Posterior cingulate gyrus (tissue), 11 donors: ENCODE data around the gene REPIN1.

Experiments
- DNase-seq, 10 donors: peaks; one replicate each; pipeline versions ENCODE4 v3.0.0 to v3.0.0-alpha.2; 2020 to 2021; ENCODE audit warnings: mixed read lengths in 3 of 10
- intact Hi-C: fragments of 100-400 bp; cut with DNase I; formaldehyde crosslinking; loops from one replicate; pipeline ENCODE4 v1.15.1; 2023

REPIN1 gene

DNA sequence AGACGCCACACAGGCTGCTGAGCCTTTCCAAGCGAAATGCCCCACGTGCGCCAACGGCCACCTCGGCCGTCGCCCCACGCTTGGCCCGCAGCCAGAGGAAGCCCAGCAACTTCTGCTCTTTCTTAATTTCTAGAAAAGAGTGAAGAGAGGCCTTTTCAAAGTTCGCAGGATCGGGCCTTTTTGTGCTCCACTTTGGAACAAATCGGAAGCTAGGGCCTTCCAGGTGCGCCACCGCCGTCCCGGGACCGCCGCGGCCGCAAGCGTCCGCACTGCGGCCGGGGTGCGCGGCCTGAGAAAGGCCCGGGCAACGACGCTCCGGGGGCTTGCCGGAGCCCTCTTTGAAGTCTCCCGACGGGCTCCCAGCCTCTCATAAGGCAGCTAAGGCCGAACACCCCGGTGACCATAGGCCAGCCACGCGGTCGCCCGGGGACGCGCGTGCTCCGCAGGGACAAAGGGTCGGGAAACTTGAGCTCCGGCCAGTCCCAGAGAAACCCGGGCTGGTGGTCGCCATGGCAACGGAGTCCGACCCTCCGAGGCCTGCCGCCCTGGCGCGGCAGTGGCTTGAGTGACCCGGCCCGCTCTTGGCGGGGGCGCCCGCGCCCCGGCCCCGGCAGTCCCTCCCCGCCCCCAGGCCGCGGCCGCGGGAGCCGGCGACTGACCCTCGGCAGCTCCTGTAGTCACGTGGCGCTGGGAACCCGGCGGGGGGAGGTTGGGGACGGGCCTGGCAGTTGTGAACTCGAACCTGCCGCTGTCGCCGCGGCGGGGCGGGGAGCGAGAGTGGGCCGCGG lies at the start of gene REPIN1:
REPIN1 (plus strand) TSS at position 727 of the 788 bp plus-strand sequence. CDS start 890 bp downstream, outside the sequence.
- intact Hi-C loops, result no loop called here
- peak; percentile 85 to 98 (median 92) for DNase-seq

DNA sequence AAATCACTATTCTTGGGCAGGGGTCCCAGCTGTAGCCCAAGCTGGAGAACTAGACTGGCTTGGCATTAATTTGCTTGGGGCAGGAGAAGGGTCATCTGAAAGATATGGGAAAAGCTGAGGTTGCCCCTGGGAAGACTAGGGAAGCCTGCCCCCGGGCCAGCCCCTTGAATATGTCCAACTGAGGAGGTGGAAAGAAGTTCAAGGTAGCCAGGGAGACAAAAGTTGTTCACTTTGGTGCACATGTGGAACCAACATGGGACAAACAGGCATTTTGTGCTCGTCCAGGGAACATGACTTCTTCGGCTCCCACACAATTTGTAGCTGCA lies 46.9 kb upstream of the REPIN1 start:
- intact Hi-C loops, result no loop called here
- DNase-seq, result no peak

DNA sequence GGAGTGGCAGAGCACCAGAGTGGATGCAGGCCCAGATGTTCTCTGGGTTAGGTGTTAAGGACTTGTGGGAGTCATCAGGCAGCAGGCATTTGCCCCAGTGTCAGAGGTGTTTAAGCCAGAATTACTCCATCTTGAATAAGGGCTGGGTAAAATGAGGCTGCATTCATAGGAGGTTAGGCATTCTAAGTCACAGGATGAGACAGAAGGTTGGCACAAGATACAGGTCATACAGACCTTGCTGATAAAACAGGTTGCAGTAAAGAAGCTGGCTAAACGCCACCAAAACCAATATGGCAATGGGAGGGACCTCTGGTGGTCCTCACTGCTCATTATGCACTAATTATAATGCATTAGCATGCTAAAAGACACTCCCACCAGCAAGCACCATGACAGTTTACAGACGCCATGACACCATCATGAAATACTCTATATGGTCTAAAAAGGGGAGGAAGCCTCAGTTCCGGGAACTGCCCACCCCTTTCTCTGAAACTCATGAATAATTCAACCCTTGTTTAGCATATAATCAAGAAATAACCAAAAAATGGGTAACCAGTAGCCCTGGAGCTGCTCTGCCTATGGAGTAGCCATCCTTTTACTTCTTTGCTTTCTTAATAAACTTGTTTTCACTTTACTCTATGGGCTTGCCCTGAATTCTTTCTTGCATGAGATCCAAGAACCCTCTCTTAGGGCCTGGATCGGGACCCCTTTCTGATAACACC lies 46.3 kb upstream of the REPIN1 start:
- intact Hi-C loops, result no loop called here
- no peak for DNase-seq

DNA sequence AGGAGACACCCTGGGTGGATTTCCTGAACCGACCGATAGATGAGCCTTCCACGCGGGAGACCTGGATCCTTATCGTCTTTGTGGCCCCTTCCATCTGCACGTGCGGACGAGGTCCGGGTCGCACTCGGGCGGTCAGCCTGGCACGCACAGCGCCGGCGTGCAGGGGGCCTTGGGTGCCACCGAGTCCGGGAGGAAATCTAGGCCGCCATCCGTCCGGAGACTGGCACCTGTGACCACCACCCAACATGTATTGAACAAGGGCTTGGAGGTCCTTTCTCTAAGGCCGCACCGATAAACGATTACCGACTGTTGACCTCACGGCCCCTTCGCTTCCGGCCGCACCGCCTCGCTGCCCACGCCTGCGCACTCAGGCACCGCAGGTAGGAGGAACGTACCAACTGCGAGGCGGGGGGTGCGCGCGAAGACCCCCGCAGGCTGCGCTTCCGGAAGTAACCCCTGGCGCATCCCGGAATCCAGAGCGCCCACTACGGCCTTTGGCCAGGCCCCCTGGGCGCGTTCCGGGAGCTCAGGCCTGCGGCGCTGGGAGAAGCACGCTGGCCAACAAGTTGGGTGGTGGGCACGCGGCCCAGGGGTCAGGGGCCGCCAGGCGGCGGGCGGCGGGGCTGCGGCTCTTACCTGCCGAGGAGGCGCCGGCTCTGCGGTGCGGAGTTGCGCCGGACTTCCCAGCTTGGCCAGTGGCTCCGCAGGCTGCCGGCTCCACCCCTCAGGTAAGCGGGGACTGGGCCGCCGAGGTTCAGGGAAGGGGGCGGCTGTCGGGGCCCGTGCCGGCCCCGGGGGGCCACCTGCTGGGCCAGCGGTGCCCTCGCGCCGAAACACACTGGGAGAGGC lies 45.6 kb upstream of the REPIN1 start, which contains the start of the genes ACTR3C and LRRC61:
ACTR3C (minus strand) TSS at position 713 of the 849 bp plus-strand sequence. CDS start 28,249 bp downstream, outside the sequence.
LRRC61 (plus strand) TSS at position 523 of the 849 bp plus-strand sequence. CDS start 13,507 bp downstream, outside the sequence.
- intact Hi-C loops, result no loop called here
- peak in 5 of 10 donors; percentile 13 to 89 (median 30) for DNase-seq

DNA sequence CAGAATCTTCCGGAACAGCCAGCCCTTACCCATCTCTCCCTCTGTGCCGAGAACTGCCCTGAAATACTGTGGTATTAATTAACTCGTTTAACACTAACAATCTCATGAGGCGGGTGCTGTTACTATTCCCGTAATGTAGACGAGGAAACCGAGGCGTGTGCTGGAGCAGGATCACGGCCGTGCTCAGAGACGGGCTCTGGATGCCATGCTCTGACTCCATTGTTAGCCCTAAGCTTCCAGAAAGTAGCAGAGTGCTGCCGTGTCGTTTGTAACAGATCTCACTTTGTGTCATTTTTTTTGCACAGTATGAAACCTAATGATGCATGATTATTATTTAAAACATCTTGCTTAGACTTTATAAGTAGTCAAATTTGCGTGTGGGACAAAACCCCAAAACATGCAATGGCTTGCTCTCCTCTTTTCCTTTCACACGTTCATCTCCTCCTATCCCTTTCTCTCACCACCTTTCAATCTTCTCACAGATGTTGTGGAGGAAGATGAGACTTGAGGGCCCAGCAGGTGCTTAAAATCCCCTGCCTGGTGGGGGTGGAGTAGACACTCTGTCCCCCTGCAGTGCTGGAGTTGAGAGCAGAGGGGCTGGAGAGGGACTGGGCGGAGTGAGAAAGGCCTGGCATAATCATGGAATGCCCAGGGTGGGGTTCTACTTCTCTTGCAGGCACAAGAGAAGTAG lies 44.8 kb upstream of the REPIN1 start:
- peak in 2 of 10 donors; percentile 64 to 80 for DNase-seq
- intact Hi-C loops, result no loop called here

DNA sequence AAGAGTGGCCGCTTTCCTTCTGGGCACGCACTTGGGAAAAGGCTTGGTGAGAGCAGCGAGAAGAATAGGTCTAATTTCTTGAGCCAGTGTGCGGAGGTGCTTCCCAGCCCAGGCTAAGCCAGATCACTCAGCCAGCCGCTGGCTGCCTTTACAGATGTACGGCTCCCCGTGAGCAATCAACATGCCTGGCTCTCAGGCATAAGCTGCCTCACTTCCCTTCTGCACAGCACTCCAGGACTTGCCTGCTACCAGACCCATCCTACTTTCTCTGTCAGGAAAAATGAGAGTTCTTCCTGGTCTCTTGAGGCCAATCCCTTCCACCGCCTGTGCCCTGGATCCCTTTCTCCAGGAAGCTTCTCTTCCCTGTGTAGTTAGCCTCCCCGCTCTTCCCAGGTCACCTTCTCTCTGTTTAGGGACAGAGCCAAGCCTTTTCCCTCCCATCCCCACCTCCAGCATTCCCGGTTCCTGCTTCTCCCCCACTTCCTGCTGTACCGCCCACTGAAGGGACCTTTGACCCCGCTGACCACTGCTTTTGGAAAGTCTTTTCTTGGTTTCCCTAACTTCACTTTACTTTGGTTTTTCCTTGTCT lies 44.2 kb upstream of the REPIN1 start:
- peak in 2 of 10 donors; percentile 61 to 66 for DNase-seq
- intact Hi-C loops, result no loop called here

DNA sequence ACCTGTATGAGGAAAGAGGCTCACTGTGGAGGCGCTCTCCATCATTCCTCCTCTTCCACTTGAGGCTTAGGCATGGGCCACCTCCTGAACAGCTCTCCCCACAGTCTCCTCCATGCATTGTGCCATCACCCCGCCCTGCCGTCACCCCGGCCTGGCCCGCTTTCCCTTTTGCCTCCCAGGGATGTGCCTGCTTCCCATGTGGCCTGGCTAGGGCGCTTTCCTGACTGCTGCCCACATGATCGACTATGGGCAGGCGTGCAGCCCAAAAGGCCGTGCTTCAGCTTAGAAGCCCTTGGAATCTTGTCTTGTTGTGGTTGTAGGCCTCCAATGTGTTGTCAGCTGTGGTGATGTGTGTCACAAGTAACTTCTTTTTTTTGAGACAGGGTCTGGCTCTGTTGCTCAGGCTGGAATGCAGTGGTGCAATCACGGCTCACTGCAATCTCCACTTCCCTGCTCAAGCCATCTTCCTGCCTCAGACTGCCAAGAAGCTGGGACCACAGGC lies 43.5 kb upstream of the REPIN1 start:
- DNase-seq, result peak in 1 of 10 donors; percentile 77
- intact Hi-C loops, result no loop called here

GRCh38 chr7:150325901-150326300 lies 42.7 kb upstream of the REPIN1 start:
- intact Hi-C loops, result no loop called here
- DNase-seq, result no peak

DNA sequence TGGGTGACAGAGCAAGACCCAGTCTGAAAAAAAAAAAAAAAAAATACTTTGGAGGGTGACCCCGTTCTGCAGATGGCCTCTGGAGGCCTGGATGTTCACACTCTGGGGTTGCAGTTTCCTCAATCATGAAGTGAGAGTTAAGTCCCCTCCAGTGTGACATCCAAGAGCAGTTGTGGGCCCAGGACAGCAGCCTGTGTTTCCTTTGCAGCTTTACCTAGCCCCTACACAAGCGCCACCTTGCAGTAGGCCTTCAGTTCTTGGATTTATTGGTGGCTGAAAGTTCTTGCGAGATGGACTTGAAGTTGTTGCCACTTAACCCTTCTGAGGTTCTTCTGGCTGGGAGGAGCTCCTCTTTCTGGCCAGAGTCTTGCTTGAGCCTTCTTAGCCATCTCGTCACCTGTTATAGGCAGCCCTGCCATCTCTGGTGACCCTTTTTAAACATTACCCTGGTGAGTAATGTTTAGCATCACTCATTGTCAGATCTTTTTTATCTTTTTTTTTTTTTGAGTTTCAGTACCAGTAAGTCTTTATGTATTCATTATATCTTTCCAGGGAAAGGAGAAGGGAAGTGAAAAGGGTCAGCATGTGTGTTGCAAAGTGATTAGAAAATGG lies 41.9 kb upstream of the REPIN1 start:
- intact Hi-C loops, result no loop called here
- no peak for DNase-seq

DNA sequence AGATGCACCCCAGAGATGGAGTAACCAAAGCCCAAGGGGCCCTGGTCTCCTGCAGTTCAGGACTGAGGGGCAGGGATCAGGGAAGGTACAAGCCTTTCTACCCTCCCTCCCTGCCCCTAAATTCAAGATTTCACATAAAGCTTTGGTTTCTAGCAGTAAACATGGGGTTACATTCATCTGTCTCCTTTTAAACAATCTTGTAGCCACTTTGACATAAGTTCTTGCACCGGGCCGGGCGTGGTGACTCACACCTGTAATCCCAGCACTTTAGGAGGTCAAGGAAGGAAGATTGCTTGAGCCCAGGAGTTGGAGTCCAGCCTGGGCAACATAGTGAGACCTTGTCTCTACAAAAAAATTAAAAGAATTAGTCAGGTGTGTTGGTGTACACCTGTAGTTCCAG lies 41.3 kb upstream of the REPIN1 start:
- no peak for DNase-seq
- intact Hi-C loops, result no loop called here

DNA sequence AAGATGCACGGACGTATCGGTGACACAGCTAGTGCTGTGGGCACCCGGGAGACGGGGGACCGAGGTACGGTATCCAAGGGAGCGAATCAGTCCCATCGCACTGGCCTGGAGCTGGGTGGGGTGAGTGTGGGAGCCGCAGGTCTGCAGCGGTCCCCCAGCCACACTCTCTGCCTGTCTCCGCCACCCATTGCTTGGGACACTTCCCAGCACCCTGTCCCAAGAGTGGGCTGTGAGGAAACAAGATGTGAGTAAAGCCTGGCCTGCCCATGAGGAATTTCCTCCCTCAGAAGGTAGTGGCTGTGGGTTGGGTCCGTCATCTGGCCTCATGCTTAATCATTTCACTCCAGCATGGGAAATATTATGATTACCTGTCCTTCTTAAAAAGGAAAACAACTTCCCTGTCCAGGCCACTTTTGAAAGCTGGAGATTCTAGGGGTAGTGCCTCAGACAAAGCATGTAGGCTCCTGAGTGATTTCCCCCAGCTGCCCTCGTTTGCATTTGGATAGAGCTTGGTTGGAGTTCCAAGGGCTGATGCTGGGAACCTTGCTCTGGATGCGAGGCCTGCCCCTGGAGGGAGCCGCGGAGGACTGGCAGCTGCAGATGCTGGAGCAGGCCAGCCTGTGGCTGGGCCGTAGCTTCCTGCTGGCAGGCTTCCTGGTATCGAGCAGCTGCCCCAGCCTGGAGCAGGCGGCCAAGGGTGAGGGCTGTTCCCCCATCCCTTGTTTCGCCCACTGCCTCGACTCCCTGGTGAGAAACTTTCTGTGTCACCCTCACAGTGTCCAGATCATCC lies 39.1 kb upstream of the REPIN1 start:
- peak in 9 of 10 donors; percentile 17 to 94 (median 57) for DNase-seq
- intact Hi-C loops, result no loop called here

GRCh38 chr7:150330211-150330885 lies 38.3 kb upstream of the REPIN1 start:
- no peak for DNase-seq
- intact Hi-C loops, result no loop called here

GRCh38 chr7:150332852-150333635 lies 35.6 kb upstream of the REPIN1 start:
- DNase-seq, result no peak
- intact Hi-C loops, result no loop called here

DNA sequence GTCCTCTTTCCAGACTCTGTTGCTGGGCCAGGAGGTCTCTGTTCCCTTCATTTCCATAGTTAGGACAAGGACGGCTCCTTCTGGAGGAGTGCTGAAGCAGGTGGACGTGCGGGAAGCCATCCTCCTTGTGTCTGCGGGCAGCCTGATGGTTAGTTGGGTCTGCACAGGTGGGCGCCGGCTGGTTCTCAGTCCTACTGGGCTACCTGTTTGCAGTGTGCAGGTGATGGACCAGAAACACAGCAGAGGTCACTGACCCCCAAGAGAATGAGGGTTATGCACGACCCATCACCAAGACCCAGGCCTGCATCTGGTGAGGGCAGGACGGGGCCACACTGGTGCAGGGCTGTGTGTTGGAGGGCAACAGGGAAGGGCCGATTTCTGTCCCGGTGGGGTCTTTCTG lies 35.0 kb upstream of the REPIN1 start:
- intact Hi-C loops, result no loop called here
- no peak for DNase-seq

- intact Hi-C loops, result no loop called here
- DNase-seq, result no peak
Observed at GRCh38 chr7:150334108-150334507, 34.5 kb upstream of the REPIN1 start.

DNA sequence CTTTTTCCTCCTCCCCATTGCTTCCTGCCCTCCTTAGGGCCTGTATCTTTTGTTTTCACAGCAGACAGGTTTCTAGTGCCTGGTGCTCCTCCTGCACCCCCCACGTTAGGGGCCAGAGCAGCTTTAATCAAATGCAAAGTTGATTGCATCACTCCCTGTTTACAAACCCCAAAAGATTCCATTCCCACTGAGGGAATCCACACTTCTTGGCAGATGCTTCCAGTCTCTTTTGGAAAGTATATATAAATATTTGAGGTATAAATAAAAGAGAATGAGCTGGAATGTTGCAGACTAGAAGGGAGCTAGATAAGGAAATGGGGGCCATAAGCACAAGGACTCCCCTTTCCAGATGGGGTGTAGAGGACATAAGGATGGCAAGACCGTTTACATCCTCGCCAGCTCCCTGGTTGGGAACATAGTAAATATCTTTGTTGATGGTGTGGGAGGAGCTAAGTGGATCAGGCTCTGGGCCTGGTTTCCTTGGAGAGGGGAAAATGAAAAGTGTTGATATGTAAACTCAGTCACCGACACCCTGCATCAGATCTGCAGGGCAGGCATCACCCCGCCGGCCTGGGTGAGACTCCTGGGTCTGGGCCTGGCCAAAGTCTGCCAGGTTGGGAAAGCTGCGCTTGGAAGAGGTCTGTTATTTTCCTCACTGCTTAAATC lies 33.4 kb upstream of the REPIN1 start:
- DNase-seq, result no peak
- intact Hi-C loops, result no loop called here

DNA sequence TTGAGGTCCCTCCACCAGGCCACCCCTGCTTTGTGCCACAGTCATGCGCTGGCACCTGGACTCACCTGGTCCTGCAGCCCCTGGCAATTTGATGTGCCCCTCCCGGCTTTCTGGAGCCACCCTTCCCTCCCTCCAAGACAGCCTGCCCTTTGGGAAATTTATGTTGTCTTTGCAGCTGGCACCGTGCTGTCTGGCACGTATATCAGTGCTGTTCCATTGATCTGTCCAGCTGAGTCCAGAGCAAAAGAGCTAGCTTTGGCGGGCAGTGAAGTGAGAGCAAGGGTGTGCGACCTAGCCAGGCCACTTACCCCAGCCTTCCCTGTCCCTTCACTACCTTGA lies 32.9 kb upstream of the REPIN1 start:
- DNase-seq, result no peak
- intact Hi-C loops, result no loop called here
